A673 (cell line): Measurements from ENCODE around the gene CMTM8. TPM values are rescaled to one million over a fixed set of nuclear protein-coding genes. Genes with fewer than 3 reads are reported as not detected.
A peak's percentile ranks its signal among the peaks of the same experiment; 100 is the strongest.

Experiments used
- BruUV-seq: library from RNA; stranded (reverse); fragments of 400-500 nt; replicated peaks from 2 replicates; lab custom pipeline; 2021; lab: Mats Ljungman, UMichigan
- CTCF ChIA-PET: fragments of 300-600 bp; sonication (Branson Sonifier 250); formaldehyde crosslinking; loops from one replicate; lab custom pipeline; 2022; ENCODE audit warnings: antibody characterized with exemption; lab: Charles Lee
- POLR2A ChIA-PET: fragments of 300-600 bp; sonication (Branson Sonifier 250); formaldehyde crosslinking; loops from one replicate; lab custom pipeline; 2022; ENCODE audit warnings: antibody characterized with exemption; ENCODE audit not compliant: low non-redundant PET; lab: Charles Lee
- DNase-seq: peaks from one replicate; pipeline ENCODE4 v3.0.0-alpha.2; 2015; ENCODE audit warnings: low spot score
- H3K27ac ChIP-seq: fragments of 200-600 bp; sonication (generic); 2 replicates; pipeline ENCODE4 v1.5.1; 2016; ENCODE audit warnings: mixed run types, low read depth, mild to moderate bottlenecking, mixed read lengths, antibody characterized with exemption, low read length; ENCODE audit not compliant: poor library complexity, severe bottlenecking
- H3K27me3 ChIP-seq: fragments of 200-600 bp; sonication (generic); replicated peaks from 2 replicates; pipeline ENCODE4 v1.6.1; 2017; ENCODE audit warnings: mixed run types, low read depth, mild to moderate bottlenecking, mixed read lengths, antibody characterized with exemption, low read length; ENCODE audit not compliant: insufficient read depth, poor library complexity
- H3K36me3 ChIP-seq: fragments of 200-600 bp; sonication (generic); 2 replicates; pipeline ENCODE4 v1.6.1; 2016; ENCODE audit warnings: mixed run types, mild to moderate bottlenecking, mixed read lengths, antibody characterized with exemption, low read length; ENCODE audit not compliant: insufficient read depth, poor library complexity, severe bottlenecking
- H3K4me1 ChIP-seq: fragments of 200-600 bp; sonication (generic); 2 replicates; pipeline ENCODE4 v1.6.1; 2017; ENCODE audit warnings: mixed run types, mild to moderate bottlenecking, mixed read lengths, antibody characterized with exemption, low read length; ENCODE audit not compliant: insufficient read depth, poor library complexity, severe bottlenecking
- H3K4me3 ChIP-seq: fragments of 200-600 bp; sonication (generic); 2 replicates; pipeline ENCODE4 v1.5.1; 2016; ENCODE audit warnings: low read depth, mixed run types, mild to moderate bottlenecking, mixed read lengths, low read length; ENCODE audit not compliant: poor library complexity, severe bottlenecking
- H3K9me3 ChIP-seq: fragments of 200-600 bp; sonication (generic); 2 replicates; pipeline ENCODE4 v1.6.1; 2016; ENCODE audit warnings: mixed run types, low read depth, mild to moderate bottlenecking, mixed read lengths, antibody characterized with exemption, low read length; ENCODE audit not compliant: poor library complexity, severe bottlenecking
- CTCF ChIP-seq: fragments of 300-800, 200-600 bp; sonication (generic); conservative IDR thresholded peaks from 2 replicates; pipeline ENCODE4 v1.5.1; 2017; ENCODE audit warnings: low read depth, mild to moderate bottlenecking, antibody characterized with exemption, low read length, moderate library complexity, mixed read lengths
- EZH2 ChIP-seq: fragments of 200-600 bp; sonication (generic); IDR thresholded peaks from 2 replicates; pipeline ENCODE4 v1.6.1; 2017; ENCODE audit warnings: borderline replicate concordance, low read depth, mild to moderate bottlenecking, mixed read lengths, antibody characterized with exemption, low read length; ENCODE audit not compliant: poor library complexity, severe bottlenecking
- intact Hi-C: fragments of 100-400 bp; cut with micrococcal nuclease; formaldehyde crosslinking; loops from one replicate; pipeline ENCODE4 v1.10.0; 2022; ENCODE audit not compliant: unreplicated experiment
- total RNA-seq: library from RNA; stranded (reverse); gene quantifications from 2 replicates; pipeline ENCODE4 v1.2.3, GENCODE V29; 2021

The CMTM8 gene
- total RNA-seq, 1 experiment from 2014 or later, result 2.1 TPM

DNA sequence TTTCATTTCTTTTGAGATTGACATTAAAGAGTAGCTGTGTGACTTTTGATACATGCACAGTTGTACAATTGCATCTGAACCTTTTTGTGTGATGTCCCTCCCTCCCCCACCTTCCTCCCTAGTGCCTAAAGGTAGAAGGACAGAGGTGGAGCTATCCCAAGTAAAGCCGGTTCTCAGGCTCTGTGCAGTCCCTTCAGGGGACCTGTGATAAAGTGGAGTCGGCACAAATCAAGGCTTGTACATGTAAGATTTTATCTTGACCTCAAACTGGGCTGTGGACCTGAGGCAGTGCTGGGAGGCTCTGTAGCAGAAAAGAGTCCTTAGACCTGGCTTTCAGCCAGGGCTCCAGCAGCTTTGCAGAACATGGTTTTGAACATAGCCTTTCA is 97.6 kb downstream of the CMTM8 start:
- intact Hi-C loops, result no loop called here
- ChIA-PET POLR2A (no interaction called here), CTCF (no interaction called here)
- Histone ChIP-seq H3K4me3 (no peak overlapping the region), H3K9me3 (no peaks in the 10 kb centered on the region), H3K27me3 (no peaks in the 10 kb centered on the region), H3K36me3 (no peaks in the 10 kb centered on the region), H3K4me1 (no peaks in the 10 kb centered on the region), H3K27ac (no peak overlapping the region)
- DNase-seq, result no peak
- no TSS peak for BruUV-seq
- TF ChIP-seq EZH2 (no peak), CTCF (no peak)

GRCh38 chr3:32337505-32337904 is 99.0 kb downstream of the CMTM8 start:
- Histone ChIP-seq H3K36me3 (no peaks in the 10 kb centered on the region), H3K27me3 (no peaks in the 10 kb centered on the region), H3K27ac (no peak overlapping the region), H3K4me1 (no peaks in the 10 kb centered on the region), H3K4me3 (no peak overlapping the region), H3K9me3 (no peaks in the 10 kb centered on the region)
- intact Hi-C loops, result no loop called here
- BruUV-seq, result no TSS peak
- TF ChIP-seq CTCF, result no peak
- no peak for TF ChIP-seq EZH2
- ChIA-PET CTCF (no interaction called here), POLR2A (no interaction called here)
- DNase-seq, result no peak

- TF ChIP-seq CTCF, result peak; percentile 53
- no peak for TF ChIP-seq EZH2
- peak; percentile 50 for DNase-seq
- no peaks in the 10 kb centered on the region for H3K36me3 ChIP-seq
- H3K9me3 ChIP-seq, result no peaks in the 10 kb centered on the region
- no peak overlapping the region for H3K27ac ChIP-seq
- no peak overlapping the region for H3K4me3 ChIP-seq
- intact Hi-C loops, result loop anchor here (1.0 to 5.0 kb wide), 2 partner anchors 43 to 162 kb away; no protein-coding TSS in a partner anchor
- ChIA-PET POLR2A (no interaction called here), CTCF (no interaction called here)
- BruUV-seq, result no TSS peak
- H3K4me1 ChIP-seq, result no peaks in the 10 kb centered on the region
- no peaks in the 10 kb centered on the region for H3K27me3 ChIP-seq
These were observed 101.6 kb downstream of the CMTM8 start for GRCh38 chr3:32340039-32340438.
